ENCODE results near the gene WDR33.
A peak's percentile ranks its signal among the peaks of the same experiment; 100 is the strongest.
"Not testable (repeated sequence)": the region's sequence is repeated elsewhere in the genome, so short reads cannot be mapped to it uniquely, and the experiment has no call there.

Gene WDR33

GRCh38 chr2:127818794-127819425 is 7.9 kb upstream of the WDR33 start:
- ATAC-seq (no peak), DNase-seq (no peak)
- no peak overlapping the region for H3K27ac Mint-ChIP-seq
- H3K4me1 Mint-ChIP-seq, result no peaks in the 10 kb centered on the region
- peaks cover 20 to 32% of the 10 kb centered on the region in 2 donors for H3K9me3 Mint-ChIP-seq
- peaks cover 26% of the 10 kb centered on the region for H3K27me3 Mint-ChIP-seq
- H3K4me3 Mint-ChIP-seq, result no peak overlapping the region

GRCh38 chr2:127818241-127818640 is 7.3 kb upstream of the WDR33 start:
- no peak overlapping the region for H3K4me3 Mint-ChIP-seq
- H3K9me3 Mint-ChIP-seq, result peaks cover 20 to 32% of the 10 kb centered on the region in 2 donors
- DNase-seq (no peak), ATAC-seq (no peak)
- no peak overlapping the region for H3K27ac Mint-ChIP-seq
- H3K27me3 Mint-ChIP-seq, result peaks cover 26% of the 10 kb centered on the region
- H3K4me1 Mint-ChIP-seq, result no peaks in the 10 kb centered on the region

- Mint-ChIP-seq H3K27me3 (peaks cover 27% of the 10 kb centered on the region), H3K4me1 (peaks cover 18% of the 10 kb centered on the region), H3K4me3 (no peak overlapping the region), H3K27ac (no peak overlapping the region), H3K9me3 (peaks cover 5 to 8% of the 10 kb centered on the region in 2 donors)
- no peak for ATAC-seq
- no peak for DNase-seq
These were observed 3.7 kb upstream of the WDR33 start for GRCh38 chr2:127814677-127815076.

GRCh38 chr2:127812441-127812840 is 1.5 kb upstream of the WDR33 start:
- not testable (repeated sequence) for H3K9me3 Mint-ChIP-seq, H3K27ac Mint-ChIP-seq, H3K27me3 Mint-ChIP-seq, H3K4me3 Mint-ChIP-seq, DNase-seq, ATAC-seq
- peaks cover 35% of the 10 kb centered on the region for H3K4me1 Mint-ChIP-seq

GRCh38 chr2:127811397-127812321 is 688 bp upstream of the WDR33 start:
- DNase-seq (no peak), ATAC-seq (no peak)
- Mint-ChIP-seq H3K9me3 (no peaks in the 10 kb centered on the region), H3K4me3 (peak overlapping the region; percentile 92 to 97), H3K27ac (peak overlapping the region; percentile 99 to 100), H3K27me3 (peaks cover 7% of the 10 kb centered on the region), H3K4me1 (peaks cover 43% of the 10 kb centered on the region)

GRCh38 chr2:127810156-127810618 is 784 bp downstream of the WDR33 start:
- Mint-ChIP-seq H3K27me3 (peaks cover 7% of the 10 kb centered on the region), H3K9me3 (no peaks in the 10 kb centered on the region)
- no peak for ATAC-seq

GRCh38 chr2:127807678-127808353 is 3.2 kb downstream of the WDR33 start:
- Mint-ChIP-seq H3K4me3 (peak overlapping the region; percentile 63 to 73), H3K27me3 (peaks cover 4% of the 10 kb centered on the region), H3K4me1 (peaks cover 72% of the 10 kb centered on the region), H3K27ac (peak overlapping the region; percentile 33 to 72), H3K9me3 (no peaks in the 10 kb centered on the region)
- ATAC-seq (no peak), DNase-seq (no peak)

More at GRCh38 chr2:127810156-127810618, 784 bp downstream of the WDR33 start:
- H3K27ac Mint-ChIP-seq, result peak overlapping the region; percentile 99 to 100
- DNase-seq, result no peak
- H3K4me1 Mint-ChIP-seq, result peaks cover 55% of the 10 kb centered on the region
- H3K4me3 Mint-ChIP-seq, result peak overlapping the region; percentile 92 to 97

- H3K4me3 Mint-ChIP-seq, H3K27ac Mint-ChIP-seq, H3K27me3 Mint-ChIP-seq, ATAC-seq, DNase-seq, H3K9me3 Mint-ChIP-seq: not testable (repeated sequence)
- peaks cover 72% of the 10 kb centered on the region for H3K4me1 Mint-ChIP-seq
These were observed 4.1 kb downstream of the WDR33 start for GRCh38 chr2:127806860-127807259.

GRCh38 chr2:127805491-127805890 is 5.5 kb downstream of the WDR33 start:
- no peak overlapping the region for H3K4me3 Mint-ChIP-seq
- ATAC-seq, result no peak
- H3K27me3 Mint-ChIP-seq, result no peaks in the 10 kb centered on the region
- H3K9me3 Mint-ChIP-seq, result no peaks in the 10 kb centered on the region
- no peak for DNase-seq
- peaks cover 76% of the 10 kb centered on the region for H3K4me1 Mint-ChIP-seq
- no peak overlapping the region for H3K27ac Mint-ChIP-seq

- DNase-seq (no peak), ATAC-seq (no peak)
- no peaks in the 10 kb centered on the region for H3K9me3 Mint-ChIP-seq
- H3K27me3 Mint-ChIP-seq, result no peaks in the 10 kb centered on the region
- peaks cover 70% of the 10 kb centered on the region for H3K4me1 Mint-ChIP-seq
- H3K27ac Mint-ChIP-seq, result no peak overlapping the region
- H3K4me3 Mint-ChIP-seq, result no peak overlapping the region
These were observed 11.0 kb downstream of the WDR33 start for GRCh38 chr2:127799926-127800325.

- no peak for DNase-seq
- no peak for ATAC-seq
- no peaks in the 10 kb centered on the region for H3K27me3 Mint-ChIP-seq
- peaks cover 69% of the 10 kb centered on the region for H3K4me1 Mint-ChIP-seq
- peak overlapping the region in 1 of 2 donors; percentile 38 for H3K27ac Mint-ChIP-seq
- H3K4me3 Mint-ChIP-seq, result no peak overlapping the region
- H3K9me3 Mint-ChIP-seq, result no peaks in the 10 kb centered on the region
These were observed 14.6 kb downstream of the WDR33 start for GRCh38 chr2:127796389-127796788.

GRCh38 chr2:127794901-127795300 is 16.1 kb downstream of the WDR33 start:
- ATAC-seq, H3K9me3 Mint-ChIP-seq, H3K4me3 Mint-ChIP-seq, H3K27ac Mint-ChIP-seq, H3K27me3 Mint-ChIP-seq, DNase-seq: not testable (repeated sequence)
- H3K4me1 Mint-ChIP-seq, result peaks cover 64% of the 10 kb centered on the region

- no peak for DNase-seq
- no peaks in the 10 kb centered on the region for H3K27me3 Mint-ChIP-seq
- peaks cover 49% of the 10 kb centered on the region for H3K4me1 Mint-ChIP-seq
- no peak overlapping the region for H3K4me3 Mint-ChIP-seq
- ATAC-seq, result no peak
- H3K9me3 Mint-ChIP-seq, result peaks cover 0 to 5% of the 10 kb centered on the region in 2 donors
- peak overlapping the region in 1 of 2 donors; percentile 85 for H3K27ac Mint-ChIP-seq
These were observed 18.2 kb downstream of the WDR33 start for GRCh38 chr2:127792805-127793204.

GRCh38 chr2:127790694-127791529 is 20.1 kb downstream of the WDR33 start:
- peak overlapping the region in 1 of 2 donors; percentile 82 for H3K27ac Mint-ChIP-seq
- DNase-seq (peak in 1 of 2 donors; percentile 24), ATAC-seq (peak; percentile 84)
- H3K9me3 Mint-ChIP-seq, result peaks cover 0 to 5% of the 10 kb centered on the region in 2 donors
- H3K27me3 Mint-ChIP-seq, result no peaks in the 10 kb centered on the region
- H3K4me1 Mint-ChIP-seq, result peaks cover 34% of the 10 kb centered on the region
- H3K4me3 Mint-ChIP-seq, result no peak overlapping the region
